ENCODE results near the gene DRC1.

DRC1 gene

GRCh38 chr2:26488463-26489212, 86.9 kb downstream of the DRC1 start:
- TF ChIP-seq REST (IDR thresholded peaks at IDR 0.05; ENCODE audit: insufficient read depth in 1 of 2, low read depth in 2 of 2, low read length in 2 of 2) (no peak), SIN3A (IDR thresholded peaks at IDR 0.05; ENCODE audit: borderline replicate concordance, insufficient read depth, low read length) (no peak)

GRCh38 chr2:26489213-26489850, 87.6 kb downstream of the DRC1 start:
- no peak for TF ChIP-seq FOXP2 (optimal IDR thresholded peaks at IDR 0.05; ENCODE audit: borderline replicate concordance, extremely low read depth, extremely low read length, insufficient read depth)

DNA sequence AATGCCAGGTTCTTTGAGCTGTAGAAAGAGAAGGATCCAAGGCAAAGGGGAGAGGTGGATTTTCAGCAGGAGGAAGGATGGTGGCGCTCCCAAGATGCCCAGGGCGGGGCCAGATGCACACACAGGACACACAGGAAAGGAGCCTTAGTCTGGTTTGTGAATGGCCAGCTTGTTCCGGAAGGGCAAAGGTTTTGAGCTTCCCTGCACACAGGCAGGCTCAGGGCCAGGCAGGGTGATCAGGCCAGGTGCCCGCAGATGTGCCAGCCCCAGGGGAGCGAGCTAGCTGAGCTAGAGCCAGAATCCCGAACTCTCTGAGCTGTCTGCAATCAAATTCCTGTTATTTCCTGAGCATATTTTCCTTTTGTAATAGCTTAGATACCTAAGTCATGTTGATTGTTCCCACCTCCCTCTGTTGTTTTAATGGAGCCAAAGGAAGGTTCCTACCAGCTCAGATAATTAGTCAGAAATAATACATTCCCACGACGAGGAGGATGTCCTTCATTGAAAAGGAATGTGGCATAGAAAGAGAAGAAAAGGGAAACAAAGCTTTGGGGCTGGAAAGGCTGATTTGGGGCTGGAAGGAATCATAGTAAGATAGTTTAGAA, 89.9 kb downstream of the DRC1 start:
- TF ChIP-seq FOXP2 (optimal IDR thresholded peaks at IDR 0.05; ENCODE audit: borderline replicate concordance, extremely low read depth, extremely low read length, insufficient read depth) (no peak), TAF1 (IDR thresholded peaks at IDR 0.05; ENCODE audit: borderline replicate concordance, insufficient read depth, low read length) (no peak), SIN3A (IDR thresholded peaks at IDR 0.05; ENCODE audit: borderline replicate concordance, insufficient read depth, low read length) (no peak), REST (IDR thresholded peaks at IDR 0.05; ENCODE audit: insufficient read depth in 1 of 2, low read depth in 2 of 2, low read length in 2 of 2) (no peak), POLR2AphosphoS5 (IDR thresholded peaks at IDR 0.05; ENCODE audit: low read depth, low read length) (no peak)

- TF ChIP-seq REST (IDR thresholded peaks at IDR 0.05; ENCODE audit: insufficient read depth in 1 of 2, low read depth in 2 of 2, low read length in 2 of 2) (no peak), SIN3A (IDR thresholded peaks at IDR 0.05; ENCODE audit: borderline replicate concordance, insufficient read depth, low read length) (no peak), POLR2AphosphoS5 (IDR thresholded peaks at IDR 0.05; ENCODE audit: low read depth, low read length) (no peak), FOXP2 (optimal IDR thresholded peaks at IDR 0.05; ENCODE audit: borderline replicate concordance, extremely low read depth, extremely low read length, insufficient read depth) (no peak), TAF1 (IDR thresholded peaks at IDR 0.05; ENCODE audit: borderline replicate concordance, insufficient read depth, low read length) (no peak)
These were observed 91.2 kb downstream of the DRC1 start for GRCh38 chr2:26492749-26493515.

DNA sequence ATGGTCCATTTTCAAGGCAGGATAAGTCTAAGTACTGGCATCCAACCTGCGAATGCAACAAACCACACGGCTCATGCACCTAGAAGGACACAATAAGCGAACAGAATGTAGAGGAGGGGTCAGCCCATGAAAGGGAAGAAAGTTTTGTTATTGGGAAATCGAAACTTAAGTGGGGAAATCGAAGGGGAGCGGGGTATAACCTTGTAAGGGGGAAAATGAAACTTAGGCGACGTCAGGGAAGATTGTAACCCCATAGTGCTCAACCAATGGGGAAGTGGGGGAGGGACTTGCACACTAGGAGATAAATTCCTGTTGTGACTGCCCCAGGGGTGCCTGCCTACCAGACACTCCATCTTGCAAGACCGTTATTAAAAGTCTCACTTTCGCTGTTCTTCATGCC, 91.8 kb downstream of the DRC1 start:
- TF ChIP-seq REST (IDR thresholded peaks at IDR 0.05; ENCODE audit: insufficient read depth in 1 of 2, low read depth in 2 of 2, low read length in 2 of 2) (no peak), TAF1 (IDR thresholded peaks at IDR 0.05; ENCODE audit: borderline replicate concordance, insufficient read depth, low read length) (no peak), POLR2AphosphoS5 (IDR thresholded peaks at IDR 0.05; ENCODE audit: low read depth, low read length) (no peak), SIN3A (IDR thresholded peaks at IDR 0.05; ENCODE audit: borderline replicate concordance, insufficient read depth, low read length) (no peak), FOXP2 (optimal IDR thresholded peaks at IDR 0.05; ENCODE audit: borderline replicate concordance, extremely low read depth, extremely low read length, insufficient read depth) (no peak)
